GM23338 (cell line): ENCODE results near the gene ORAI2. TPM values are rescaled to one million over a fixed set of nuclear protein-coding genes. Genes with fewer than 3 reads are reported as not detected.

ENCODE experiments used
- ATAC-seq: fragments of 200-7000 bp; cut with Tn5 transposase; 3 replicates; pipeline ENCODE4 v1.9.1; 2020
- DNase-seq: peaks from one replicate; pipeline ENCODE4 v3.0.0-alpha.2; 2015; ENCODE audit warnings: low spot score
- H2AFZ ChIP-seq: fragments of 200-600 bp; sonication (generic); 2 replicates; pipeline ENCODE4 v1.8.0; 2016; ENCODE audit warnings: antibody characterized with exemption, mild to moderate bottlenecking, moderate library complexity
- H3F3A ChIP-seq: fragments of 200-600 bp; sonication (generic); replicated peaks from 2 replicates; pipeline ENCODE4 v1.8.0; 2017; ENCODE audit warnings: antibody characterized with exemption, mixed run types, low read depth
- H3K27ac ChIP-seq: fragments of 200-600 bp; sonication (generic); 2 replicates; pipeline ENCODE4 v1.6.1; 2016; ENCODE audit warnings: low read depth
- H3K27me3 ChIP-seq: fragments of 200-600 bp; sonication (generic); 2 replicates; pipeline ENCODE4 v1.8.0; 2016; ENCODE audit warnings: mild to moderate bottlenecking, mixed run types, moderate library complexity; ENCODE audit not compliant: insufficient read depth
- H3K36me3 ChIP-seq: fragments of 200-600 bp; sonication (generic); 2 replicates; pipeline ENCODE4 v1.8.0; 2016; ENCODE audit warnings: mild to moderate bottlenecking; ENCODE audit not compliant: insufficient read depth
- H3K4me1 ChIP-seq: fragments of 200-600 bp; sonication (generic); 2 replicates; pipeline ENCODE4 v1.8.0; 2016; ENCODE audit warnings: mild to moderate bottlenecking, moderate library complexity; ENCODE audit not compliant: insufficient read depth
- H3K4me2 ChIP-seq: fragments of 200-600 bp; sonication (generic); 2 replicates; pipeline ENCODE4 v1.7.1; 2017; ENCODE audit warnings: mixed run types
- H3K4me3 ChIP-seq: fragments of 200-600 bp; sonication (generic); 2 replicates; pipeline ENCODE4 v1.6.1; 2016; ENCODE audit warnings: mixed run types
- H3K79me2 ChIP-seq: fragments of 200-600 bp; sonication (generic); replicated peaks from 2 replicates; pipeline ENCODE4 v1.8.0; 2017; ENCODE audit warnings: mild to moderate bottlenecking; ENCODE audit not compliant: insufficient read depth
- H3K9me2 ChIP-seq: fragments of 200-600 bp; sonication (generic); 2 replicates; pipeline ENCODE4 v1.8.0; 2017; ENCODE audit not compliant: insufficient read depth
- H4K20me1 ChIP-seq: fragments of 200-600 bp; sonication (generic); replicated peaks from 2 replicates; pipeline ENCODE4 v1.8.0; 2017; ENCODE audit warnings: mild to moderate bottlenecking; ENCODE audit not compliant: insufficient read depth
- H3K27ac Mint-ChIP-seq: 2 replicates; pipeline ENCODE4 v1.8.0; 2020; ENCODE audit warnings: inconsistent platforms, mild to moderate bottlenecking, moderate library complexity, mixed read lengths
- H3K27me3 Mint-ChIP-seq: 3 replicates; pipeline ENCODE4 v1.8.0; 2022; ENCODE audit warnings: low read depth, mild to moderate bottlenecking, moderate library complexity, mixed read lengths, inconsistent platforms; ENCODE audit not compliant: insufficient read depth, poor library complexity
- H3K36me3 Mint-ChIP-seq: 3 replicates; pipeline ENCODE4 v1.8.0; 2021; ENCODE audit warnings: low read depth, mild to moderate bottlenecking, inconsistent platforms, moderate library complexity, mixed read lengths
- H3K4me1 Mint-ChIP-seq: 3 replicates; pipeline ENCODE4 v1.8.0; 2020; ENCODE audit warnings: mild to moderate bottlenecking, inconsistent platforms, mixed read lengths
- H3K4me3 Mint-ChIP-seq: 3 replicates; pipeline ENCODE4 v1.8.0; 2021; ENCODE audit warnings: moderate library complexity, mild to moderate bottlenecking, inconsistent platforms, mixed read lengths
- H3K9me3 Mint-ChIP-seq: 3 replicates; pipeline ENCODE4 v1.8.0; 2020; ENCODE audit warnings: moderate library complexity, mild to moderate bottlenecking, inconsistent platforms, mixed read lengths
- CREB1 ChIP-seq: fragments of 250-450 bp; sonication (Bioruptor Pico); IDR thresholded peaks from 2 replicates; pipeline ENCODE4 v1.5.0; 2020; ENCODE audit warnings: low read depth, mild to moderate bottlenecking, moderate library complexity
- CTCF ChIP-seq, 2 experiments: fragments of 200-600 bp in 1 of 2; sonication (generic) in 1 of 2; conservative IDR thresholded peaks; 2 replicates each; pipeline versions ENCODE4 v1.5.1 to v1.6.1; 2016 to 2017; ENCODE audit warnings: antibody characterized with exemption in 2 of 2, low read depth in 2 of 2, mild to moderate bottlenecking in 2 of 2, moderate library complexity in 1 of 2
- ETS1 ChIP-seq: IDR thresholded peaks from 2 replicates; pipeline ENCODE4 v1.6.1; 2016; ENCODE audit warnings: antibody characterized with exemption
- EZH2 ChIP-seq: fragments of 200-600 bp; sonication (generic); IDR thresholded peaks from one replicate; pipeline ENCODE4 v1.8.0; 2017; ENCODE audit warnings: antibody characterized with exemption, mild to moderate bottlenecking, low read depth; ENCODE audit not compliant: unreplicated experiment
- EZH2phosphoT487 ChIP-seq: fragments of 200-600 bp; sonication (generic); IDR thresholded peaks from one replicate; pipeline ENCODE4 v1.8.1; 2018; ENCODE audit warnings: antibody characterized with exemption; ENCODE audit not compliant: unreplicated experiment
- JUNB ChIP-seq: IDR thresholded peaks from one replicate; pipeline ENCODE4 v1.6.1; 2016; ENCODE audit warnings: antibody characterized with exemption; ENCODE audit not compliant: unreplicated experiment
- NANOG ChIP-seq: IDR thresholded peaks from 2 replicates; pipeline ENCODE4 v1.6.1; 2016; ENCODE audit warnings: antibody characterized with exemption, borderline replicate concordance
- POLR2AphosphoS5 ChIP-seq: IDR thresholded peaks from 2 replicates; pipeline ENCODE4 v1.6.1; 2016; ENCODE audit warnings: antibody characterized with exemption, low read depth
- ZNF331 ChIP-seq: fragments of 250-450 bp; sonication (Bioruptor Pico); IDR thresholded peaks from 2 replicates; pipeline ENCODE4 v1.5.0; 2020; ENCODE audit warnings: low read depth, mild to moderate bottlenecking, moderate library complexity
- polyA plus RNA-seq: library from polyadenylated mRNA; unstranded; fragments of >200 nt; fragmentation: Nextera tagmentation; extraction: Ambion mirVana; gene quantifications from 2 replicates; pipeline ENCODE4 v1.2.1, GENCODE V29; 2016
- total RNA-seq: library from RNA; depleted of rRNA; stranded (reverse); fragments of >200 nt; shearing (Covaris generic); gene quantifications from 2 replicates; pipeline ENCODE4 v1.2.3, GENCODE V29; 2014

ORAI2 gene
- total and polyA plus RNA-seq, 2 experiments from 2014 or later = 6.6 to 33.8 TPM

GRCh38 chr7:102464577-102465280 lies 31.4 kb downstream of the ORAI2 start, which contains the start of the genes ALKBH4 and LRWD1:
Gene ALKBH4 (minus strand): TSS chr7:102464863. CDS start chr7:102464836, 27 bp downstream.
Gene LRWD1 (plus strand): TSS chr7:102464984. CDS start chr7:102465081, 97 bp downstream.
- peak within 1 kb of the TSS; percentile 100 for H2AFZ ChIP-seq
- peak within 1 kb of the TSS; percentile 99 for H3K4me3 ChIP-seq
- peak within 1 kb of the TSS; percentile 98 for H3K4me2 ChIP-seq
- peak within 1 kb of the TSS; percentile 98 for H3K4me3 Mint-ChIP-seq
- H3F3A ChIP-seq = peaks cover 6% of the 10 kb centered on the region; the same call in 1 of the 2 replicates
- H3K36me3 Mint-ChIP-seq = peaks cover 13% of the 10 kb centered on the region
- H3K4me1 Mint-ChIP-seq = peaks cover 18% of the 10 kb centered on the region
- H3K27ac Mint-ChIP-seq = peak within 1 kb of the TSS; percentile 88
- H4K20me1 ChIP-seq = no peaks in the 10 kb centered on the region
- H3K9me3 Mint-ChIP-seq = peaks cover 3% of the 10 kb centered on the region; the same call in 1 of the 3 replicates
- 0 out of 2 replicates have a peak, but pooled peaks cover 11% of the 10 kb centered on the region for H3K4me1 ChIP-seq
- ATAC-seq (peak; percentile 82), DNase-seq (peak; percentile 90)
- H3K27ac ChIP-seq = no peak within 1 kb of the TSS
- H3K36me3 ChIP-seq = no peaks in the 10 kb centered on the region
- H3K27me3 Mint-ChIP-seq = peaks cover 16% of the 10 kb centered on the region
- TF ChIP-seq EZH2 = no peak
- TF ChIP-seq CTCF (conservative IDR thresholded peaks at IDR 0.05; ENCODE audit: low read depth in 2 of 2) = peak in 1 of 2 experiments; percentile 12; a peak in 1 of 4 replicates
- peak; percentile 82 for TF ChIP-seq POLR2AphosphoS5
- peak; percentile 86 for TF ChIP-seq ETS1
- no peaks in the 10 kb centered on the region for H3K27me3 ChIP-seq
- H3K79me2 ChIP-seq = peaks cover 21% of the 10 kb centered on the region
- no peaks in the 10 kb centered on the region for H3K9me2 ChIP-seq

GRCh38 chr7:102466097-102466496 lies 32.7 kb downstream of the ORAI2 start:
- Histone ChIP-seq H3K4me3 (peak overlapping the region; percentile 99), H3F3A (peaks cover 6% of the 10 kb centered on the region; the same call in 1 of the 2 replicates), H3K4me1 (0 out of 2 replicates have a peak, but pooled peaks cover 11% of the 10 kb centered on the region), H3K36me3 (no peaks in the 10 kb centered on the region), H3K27me3 (no peaks in the 10 kb centered on the region), H4K20me1 (peaks cover 4% of the 10 kb centered on the region; the same call in 1 of the 2 replicates), H3K27ac (no peak overlapping the region), H3K79me2 (peaks cover 21% of the 10 kb centered on the region), H2AFZ (no peak overlapping the region), H3K4me2 (peak overlapping the region; percentile 98), H3K9me2 (no peaks in the 10 kb centered on the region)
- Mint-ChIP-seq H3K27ac (no peak overlapping the region), H3K4me3 (peak overlapping the region; percentile 98), H3K4me1 (peaks cover 18% of the 10 kb centered on the region), H3K9me3 (peaks cover 3% of the 10 kb centered on the region; the same call in 1 of the 3 replicates), H3K27me3 (peaks cover 19% of the 10 kb centered on the region), H3K36me3 (peaks cover 16% of the 10 kb centered on the region)
- DNase-seq (no peak), ATAC-seq (no peak)
- TF ChIP-seq ETS1 (no peak), EZH2phosphoT487 (no peak), JUNB (no peak), ZNF331 (CRISPR knock-in tag) (no peak), EZH2 (no peak), CREB1 (no peak), NANOG (no peak)
